A673 (cell line): ENCODE measurements around the gene ANGPTL1. TPM values are rescaled to one million over a fixed set of nuclear protein-coding genes. Genes with fewer than 3 reads are reported as not detected.

Source experiments
- BruUV-seq: library from RNA; stranded (reverse); fragments of 400-500 nt; replicated peaks from 2 replicates; lab custom pipeline; 2021; lab: Mats Ljungman, UMichigan
- CTCF ChIA-PET: fragments of 300-600 bp; sonication (Branson Sonifier 250); formaldehyde crosslinking; loops from one replicate; lab custom pipeline; 2022; ENCODE audit warnings: antibody characterized with exemption; lab: Charles Lee
- POLR2A ChIA-PET: fragments of 300-600 bp; sonication (Branson Sonifier 250); formaldehyde crosslinking; loops from one replicate; lab custom pipeline; 2022; ENCODE audit warnings: antibody characterized with exemption; ENCODE audit not compliant: low non-redundant PET; lab: Charles Lee
- DNase-seq: peaks from one replicate; pipeline ENCODE4 v3.0.0-alpha.2; 2015; ENCODE audit warnings: low spot score
- H3K27ac ChIP-seq: fragments of 200-600 bp; sonication (generic); 2 replicates; pipeline ENCODE4 v1.5.1; 2016; ENCODE audit warnings: mixed run types, low read depth, mild to moderate bottlenecking, mixed read lengths, antibody characterized with exemption, low read length; ENCODE audit not compliant: poor library complexity, severe bottlenecking
- H3K27me3 ChIP-seq: fragments of 200-600 bp; sonication (generic); replicated peaks from 2 replicates; pipeline ENCODE4 v1.6.1; 2017; ENCODE audit warnings: mixed run types, low read depth, mild to moderate bottlenecking, mixed read lengths, antibody characterized with exemption, low read length; ENCODE audit not compliant: insufficient read depth, poor library complexity
- H3K36me3 ChIP-seq: fragments of 200-600 bp; sonication (generic); 2 replicates; pipeline ENCODE4 v1.6.1; 2016; ENCODE audit warnings: mixed run types, mild to moderate bottlenecking, mixed read lengths, antibody characterized with exemption, low read length; ENCODE audit not compliant: insufficient read depth, poor library complexity, severe bottlenecking
- H3K4me1 ChIP-seq: fragments of 200-600 bp; sonication (generic); 2 replicates; pipeline ENCODE4 v1.6.1; 2017; ENCODE audit warnings: mixed run types, mild to moderate bottlenecking, mixed read lengths, antibody characterized with exemption, low read length; ENCODE audit not compliant: insufficient read depth, poor library complexity, severe bottlenecking
- H3K4me3 ChIP-seq: fragments of 200-600 bp; sonication (generic); 2 replicates; pipeline ENCODE4 v1.5.1; 2016; ENCODE audit warnings: low read depth, mixed run types, mild to moderate bottlenecking, mixed read lengths, low read length; ENCODE audit not compliant: poor library complexity, severe bottlenecking
- H3K9me3 ChIP-seq: fragments of 200-600 bp; sonication (generic); 2 replicates; pipeline ENCODE4 v1.6.1; 2016; ENCODE audit warnings: mixed run types, low read depth, mild to moderate bottlenecking, mixed read lengths, antibody characterized with exemption, low read length; ENCODE audit not compliant: poor library complexity, severe bottlenecking
- EZH2 ChIP-seq: fragments of 200-600 bp; sonication (generic); IDR thresholded peaks from 2 replicates; pipeline ENCODE4 v1.6.1; 2017; ENCODE audit warnings: borderline replicate concordance, low read depth, mild to moderate bottlenecking, mixed read lengths, antibody characterized with exemption, low read length; ENCODE audit not compliant: poor library complexity, severe bottlenecking
- intact Hi-C: fragments of 100-400 bp; cut with micrococcal nuclease; formaldehyde crosslinking; loops from one replicate; pipeline ENCODE4 v1.10.0; 2022; ENCODE audit not compliant: unreplicated experiment
- total RNA-seq: library from RNA; stranded (reverse); gene quantifications from 2 replicates; pipeline ENCODE4 v1.2.3, GENCODE V29; 2021
- TF ChIP-seq, protein P1 (sequence below): fragments of 300-800, 200-600 bp; sonication (generic); conservative IDR thresholded peaks from 2 replicates; pipeline ENCODE4 v1.5.1; 2017; ENCODE audit warnings: low read depth, mild to moderate bottlenecking, antibody characterized with exemption, low read length, moderate library complexity, mixed read lengths

Gene ANGPTL1
- total RNA-seq, 1 experiment from 2014 or later: 6.8 TPM

DNA sequence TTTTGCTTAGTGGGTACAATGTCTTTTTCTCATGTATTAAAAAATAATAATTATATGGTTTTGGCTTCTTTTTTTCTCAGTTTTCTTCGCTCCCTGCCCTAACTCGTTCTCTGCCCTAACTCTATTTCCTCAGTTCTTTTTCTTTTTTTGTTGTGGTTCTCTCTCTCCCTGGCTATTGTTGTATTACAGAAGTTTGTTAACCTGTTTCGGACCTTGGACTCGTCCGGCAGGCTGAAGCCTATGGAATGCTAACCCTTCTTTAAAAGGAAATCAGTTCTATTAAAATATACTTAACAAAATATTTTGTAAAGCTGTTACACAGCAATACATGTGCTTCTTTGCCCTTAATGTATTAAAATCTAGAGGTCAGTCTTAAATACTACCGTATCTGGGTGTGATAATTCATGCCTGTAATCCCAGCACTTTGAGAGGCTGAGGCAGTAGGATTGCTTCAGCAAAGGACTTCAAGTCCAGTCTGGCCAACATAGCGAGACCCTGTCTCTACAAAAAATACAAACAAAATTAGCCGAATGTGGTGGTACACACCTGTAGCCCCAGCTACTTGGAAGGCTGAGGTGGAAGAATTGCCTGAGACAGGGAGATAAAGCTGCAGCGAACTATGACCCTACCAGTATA, 64.1 kb downstream of the ANGPTL1 start:
- no peak overlapping the region for H3K27ac ChIP-seq
- H3K4me1 ChIP-seq: no peaks in the 10 kb centered on the region
- no peak for DNase-seq
- CTCF ChIA-PET: no interaction called here
- POLR2A ChIA-PET: no interaction called here
- intact Hi-C loops: no loop called here
- no peaks in the 10 kb centered on the region for H3K27me3 ChIP-seq
- no peaks in the 10 kb centered on the region for H3K9me3 ChIP-seq
- TF ChIP-seq, protein P1, sequence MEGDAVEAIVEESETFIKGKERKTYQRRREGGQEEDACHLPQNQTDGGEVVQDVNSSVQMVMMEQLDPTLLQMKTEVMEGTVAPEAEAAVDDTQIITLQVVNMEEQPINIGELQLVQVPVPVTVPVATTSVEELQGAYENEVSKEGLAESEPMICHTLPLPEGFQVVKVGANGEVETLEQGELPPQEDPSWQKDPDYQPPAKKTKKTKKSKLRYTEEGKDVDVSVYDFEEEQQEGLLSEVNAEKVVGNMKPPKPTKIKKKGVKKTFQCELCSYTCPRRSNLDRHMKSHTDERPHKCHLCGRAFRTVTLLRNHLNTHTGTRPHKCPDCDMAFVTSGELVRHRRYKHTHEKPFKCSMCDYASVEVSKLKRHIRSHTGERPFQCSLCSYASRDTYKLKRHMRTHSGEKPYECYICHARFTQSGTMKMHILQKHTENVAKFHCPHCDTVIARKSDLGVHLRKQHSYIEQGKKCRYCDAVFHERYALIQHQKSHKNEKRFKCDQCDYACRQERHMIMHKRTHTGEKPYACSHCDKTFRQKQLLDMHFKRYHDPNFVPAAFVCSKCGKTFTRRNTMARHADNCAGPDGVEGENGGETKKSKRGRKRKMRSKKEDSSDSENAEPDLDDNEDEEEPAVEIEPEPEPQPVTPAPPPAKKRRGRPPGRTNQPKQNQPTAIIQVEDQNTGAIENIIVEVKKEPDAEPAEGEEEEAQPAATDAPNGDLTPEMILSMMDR: no peak
- no peak for TF ChIP-seq EZH2
- no peak overlapping the region for H3K4me3 ChIP-seq
- no TSS peak for BruUV-seq
- H3K36me3 ChIP-seq: no peaks in the 10 kb centered on the region

DNA sequence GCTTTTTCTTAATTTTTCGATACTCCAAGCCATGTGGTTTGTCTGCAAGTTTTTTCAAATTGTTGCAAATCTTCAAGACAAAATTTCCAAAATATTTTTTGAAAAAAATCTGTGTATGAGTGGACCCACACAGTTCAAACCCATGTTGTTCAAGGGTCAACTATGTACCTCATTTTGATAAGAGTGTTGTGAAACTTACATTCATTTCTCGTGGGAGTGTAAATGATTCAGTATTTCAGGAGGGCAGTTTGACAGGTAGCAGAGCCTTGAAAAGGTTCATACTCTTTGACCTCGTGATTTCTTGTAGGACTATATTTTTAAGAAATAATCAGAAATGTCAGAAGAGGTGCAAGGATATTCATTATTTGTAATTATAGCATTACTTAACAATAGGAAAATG, 68.0 kb downstream of the ANGPTL1 start:
- Histone ChIP-seq H3K4me3 (no peak overlapping the region), H3K9me3 (no peaks in the 10 kb centered on the region), H3K4me1 (no peaks in the 10 kb centered on the region), H3K36me3 (no peaks in the 10 kb centered on the region), H3K27me3 (no peaks in the 10 kb centered on the region), H3K27ac (no peak overlapping the region)
- ChIA-PET CTCF (no interaction called here), POLR2A (no interaction called here)
- no peak for TF ChIP-seq EZH2
- TF ChIP-seq, protein P1: no peak
- intact Hi-C loops: no loop called here
- DNase-seq: no peak
- BruUV-seq: no TSS peak

Other genes starting within 250 kb of the ANGPTL1 start
- gene RALGPS2, start 145.8 kb downstream of the ANGPTL1 start, total RNA-seq: 12.5 and 12.7 TPM in 2 replicates
- 43.3 and 46.9 TPM in 2 replicates for gene FAM20B, start 154.8 kb upstream of the ANGPTL1 start, total RNA-seq
- 18.0 and 21.0 TPM in 2 replicates for gene TOR3A, start 211.0 kb upstream of the ANGPTL1 start, total RNA-seq